ENCODE data around the gene DCAF4. TPM values are rescaled to one million over a fixed set of nuclear protein-coding genes. Genes with fewer than 3 reads are reported as not detected.
A peak's percentile ranks its signal among the peaks of the same experiment; 100 is the strongest.

Gene DCAF4, protein sequence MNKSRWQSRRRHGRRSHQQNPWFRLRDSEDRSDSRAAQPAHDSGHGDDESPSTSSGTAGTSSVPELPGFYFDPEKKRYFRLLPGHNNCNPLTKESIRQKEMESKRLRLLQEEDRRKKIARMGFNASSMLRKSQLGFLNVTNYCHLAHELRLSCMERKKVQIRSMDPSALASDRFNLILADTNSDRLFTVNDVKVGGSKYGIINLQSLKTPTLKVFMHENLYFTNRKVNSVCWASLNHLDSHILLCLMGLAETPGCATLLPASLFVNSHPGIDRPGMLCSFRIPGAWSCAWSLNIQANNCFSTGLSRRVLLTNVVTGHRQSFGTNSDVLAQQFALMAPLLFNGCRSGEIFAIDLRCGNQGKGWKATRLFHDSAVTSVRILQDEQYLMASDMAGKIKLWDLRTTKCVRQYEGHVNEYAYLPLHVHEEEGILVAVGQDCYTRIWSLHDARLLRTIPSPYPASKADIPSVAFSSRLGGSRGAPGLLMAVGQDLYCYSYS
- 14.3 and 17.5 TPM in 2 replicates for total RNA-seq
- long read RNA-seq, transcript DCAF4-202 (14 exons, 2,024 nt): major isoform, 26 of 92 reads
- long read RNA-seq, partial matches to known transcripts: 12 of 92 reads
- long read RNA-seq, other reads (novel, unspliced or antisense): 54 of 92 reads

DNA sequence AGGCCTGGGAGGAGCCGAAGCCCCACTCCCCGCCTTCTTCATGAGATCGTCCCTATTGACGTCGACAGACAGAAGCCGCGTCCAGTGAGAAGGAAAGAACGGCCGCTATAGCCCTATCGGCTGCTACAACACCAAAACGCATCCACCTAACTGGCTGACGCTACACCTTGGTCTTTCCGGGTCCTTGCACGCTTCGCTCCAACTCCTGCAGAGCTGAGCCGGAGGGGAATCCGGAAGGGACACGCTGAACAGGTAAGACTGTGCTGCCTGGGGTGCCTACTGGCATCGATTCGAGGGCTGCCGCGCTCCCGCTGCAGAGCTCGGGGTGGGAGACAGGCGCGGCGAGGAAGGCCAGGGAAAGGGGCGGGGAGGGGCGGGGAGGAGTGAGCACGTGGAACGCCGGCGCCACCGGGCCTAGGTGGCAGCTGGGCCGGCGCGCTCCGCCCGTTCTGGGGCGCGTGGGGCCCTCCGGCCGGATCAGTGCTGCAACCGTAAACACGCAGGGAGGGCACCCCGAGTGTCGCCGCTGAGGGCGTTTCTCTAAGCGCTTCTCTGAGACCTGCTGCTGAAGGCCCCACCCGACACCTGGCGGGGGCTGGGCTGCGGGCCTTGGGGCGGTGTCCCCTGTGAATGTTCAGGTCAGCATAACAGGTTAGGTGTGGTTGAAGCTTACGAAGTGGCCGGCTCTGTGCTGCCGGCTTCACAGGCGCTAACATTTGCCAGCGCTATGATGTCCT lies at the start of gene DCAF4:
DCAF4 (plus strand) TSS at position 173 of the 737 bp plus-strand sequence. CDS start 11,515 bp downstream, outside the sequence.
- Mint-ChIP-seq H3K4me3 (ENCODE audit: unreplicated experiment) (peak within 1 kb of the TSS; percentile 95), H3K27ac (ENCODE audit: unreplicated experiment) (peak within 1 kb of the TSS; percentile 92), H3K9me3 (ENCODE audit: unreplicated experiment) (no peaks in the 10 kb centered on the region), H3K4me1 (ENCODE audit: unreplicated experiment) (peaks cover 15% of the 10 kb centered on the region), H3K27me3 (ENCODE audit: unreplicated experiment) (no peaks in the 10 kb centered on the region), H3K36me3 (ENCODE audit: unreplicated experiment) (no peaks in the 10 kb centered on the region)
- TF ChIP-seq, protein P1, sequence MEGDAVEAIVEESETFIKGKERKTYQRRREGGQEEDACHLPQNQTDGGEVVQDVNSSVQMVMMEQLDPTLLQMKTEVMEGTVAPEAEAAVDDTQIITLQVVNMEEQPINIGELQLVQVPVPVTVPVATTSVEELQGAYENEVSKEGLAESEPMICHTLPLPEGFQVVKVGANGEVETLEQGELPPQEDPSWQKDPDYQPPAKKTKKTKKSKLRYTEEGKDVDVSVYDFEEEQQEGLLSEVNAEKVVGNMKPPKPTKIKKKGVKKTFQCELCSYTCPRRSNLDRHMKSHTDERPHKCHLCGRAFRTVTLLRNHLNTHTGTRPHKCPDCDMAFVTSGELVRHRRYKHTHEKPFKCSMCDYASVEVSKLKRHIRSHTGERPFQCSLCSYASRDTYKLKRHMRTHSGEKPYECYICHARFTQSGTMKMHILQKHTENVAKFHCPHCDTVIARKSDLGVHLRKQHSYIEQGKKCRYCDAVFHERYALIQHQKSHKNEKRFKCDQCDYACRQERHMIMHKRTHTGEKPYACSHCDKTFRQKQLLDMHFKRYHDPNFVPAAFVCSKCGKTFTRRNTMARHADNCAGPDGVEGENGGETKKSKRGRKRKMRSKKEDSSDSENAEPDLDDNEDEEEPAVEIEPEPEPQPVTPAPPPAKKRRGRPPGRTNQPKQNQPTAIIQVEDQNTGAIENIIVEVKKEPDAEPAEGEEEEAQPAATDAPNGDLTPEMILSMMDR (IDR thresholded peaks at IDR 0.05): no peak
- peak; percentile 98 for DNase-seq (ENCODE audit: extremely low spot score, unreplicated experiment)

DNA sequence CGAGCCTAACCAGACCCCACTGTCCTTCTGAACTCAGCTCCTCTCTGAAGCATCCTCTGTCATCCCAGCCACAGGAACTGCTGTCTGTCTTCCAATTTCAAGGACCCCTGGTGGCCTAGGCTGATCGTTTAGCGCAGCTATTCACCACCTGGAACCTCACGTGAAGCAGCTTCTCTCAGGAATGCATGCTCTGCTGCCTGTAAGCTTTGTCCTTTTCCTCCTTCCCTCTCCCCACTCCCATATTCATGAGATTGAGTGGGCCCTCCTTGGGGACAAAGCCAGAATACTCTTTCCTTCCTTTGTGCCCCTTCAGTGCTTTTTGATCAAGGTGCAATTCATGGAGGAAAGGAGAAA lies 49.6 kb upstream of the DCAF4 start:
- no peaks in the 10 kb centered on the region for H3K36me3 Mint-ChIP-seq (ENCODE audit: unreplicated experiment)
- no peak overlapping the region for H3K4me3 Mint-ChIP-seq (ENCODE audit: unreplicated experiment)
- no peak overlapping the region for H3K27ac Mint-ChIP-seq (ENCODE audit: unreplicated experiment)
- no peaks in the 10 kb centered on the region for H3K27me3 Mint-ChIP-seq (ENCODE audit: unreplicated experiment)
- H3K4me1 Mint-ChIP-seq (ENCODE audit: unreplicated experiment): no peaks in the 10 kb centered on the region
- TF ChIP-seq, protein P1 (IDR thresholded peaks at IDR 0.05): no peak
- DNase-seq (ENCODE audit: extremely low spot score, unreplicated experiment): no peak
- H3K9me3 Mint-ChIP-seq (ENCODE audit: unreplicated experiment): no peaks in the 10 kb centered on the region

DNA sequence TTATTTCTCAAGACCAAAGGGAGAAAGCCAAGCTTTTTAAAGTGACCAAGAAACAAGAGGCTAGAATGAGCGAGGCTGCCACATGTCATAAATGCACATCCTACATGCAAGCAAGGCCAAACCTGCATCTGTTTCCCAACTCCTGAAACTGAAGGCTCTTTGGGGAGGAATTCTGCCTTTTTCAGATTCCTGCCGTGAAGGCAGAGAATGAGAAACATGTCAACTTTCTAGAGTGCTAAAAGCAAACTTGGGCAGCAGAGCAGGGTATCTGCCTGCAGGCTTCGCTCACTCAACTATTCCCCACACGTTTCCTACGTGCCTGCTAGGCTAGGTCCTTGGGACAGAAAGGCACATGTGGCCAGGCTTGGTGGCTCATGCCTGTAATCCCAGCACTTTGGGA lies 47.5 kb upstream of the DCAF4 start:
- H3K36me3 Mint-ChIP-seq (ENCODE audit: unreplicated experiment): no peaks in the 10 kb centered on the region
- no peak for DNase-seq (ENCODE audit: extremely low spot score, unreplicated experiment)
- H3K4me1 Mint-ChIP-seq (ENCODE audit: unreplicated experiment): peaks cover 4% of the 10 kb centered on the region
- no peaks in the 10 kb centered on the region for H3K9me3 Mint-ChIP-seq (ENCODE audit: unreplicated experiment)
- H3K27me3 Mint-ChIP-seq (ENCODE audit: unreplicated experiment): no peaks in the 10 kb centered on the region
- H3K4me3 Mint-ChIP-seq (ENCODE audit: unreplicated experiment): no peak overlapping the region
- TF ChIP-seq, protein P1 (IDR thresholded peaks at IDR 0.05): no peak
- H3K27ac Mint-ChIP-seq (ENCODE audit: unreplicated experiment): no peak overlapping the region

DNA sequence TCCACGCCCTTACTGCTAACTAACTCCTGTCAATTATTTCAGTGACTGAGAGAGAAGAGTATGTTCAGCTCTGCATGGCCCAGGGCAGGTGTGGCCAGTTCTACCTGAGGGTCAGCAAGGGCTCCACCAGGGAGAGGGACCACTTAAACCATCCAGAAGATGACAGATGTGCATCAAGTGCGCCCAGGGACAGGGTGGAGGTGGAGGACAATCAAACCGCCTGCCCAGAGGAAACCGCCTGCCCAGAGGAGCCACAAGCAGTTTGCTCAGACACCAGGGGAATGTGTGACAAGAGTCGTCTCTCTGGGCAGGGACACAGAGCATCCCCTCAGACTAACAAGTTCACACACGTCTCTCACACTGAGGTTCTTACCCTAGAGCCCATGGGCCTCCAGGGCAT lies 46.8 kb upstream of the DCAF4 start:
- no peak for DNase-seq (ENCODE audit: extremely low spot score, unreplicated experiment)
- H3K4me1 Mint-ChIP-seq (ENCODE audit: unreplicated experiment): peaks cover 10% of the 10 kb centered on the region
- no peaks in the 10 kb centered on the region for H3K27me3 Mint-ChIP-seq (ENCODE audit: unreplicated experiment)
- H3K4me3 Mint-ChIP-seq (ENCODE audit: unreplicated experiment): no peak overlapping the region
- TF ChIP-seq, protein P1 (IDR thresholded peaks at IDR 0.05): no peak
- H3K27ac Mint-ChIP-seq (ENCODE audit: unreplicated experiment): no peak overlapping the region
- H3K9me3 Mint-ChIP-seq (ENCODE audit: unreplicated experiment): no peaks in the 10 kb centered on the region
- H3K36me3 Mint-ChIP-seq (ENCODE audit: unreplicated experiment): no peaks in the 10 kb centered on the region

DNA sequence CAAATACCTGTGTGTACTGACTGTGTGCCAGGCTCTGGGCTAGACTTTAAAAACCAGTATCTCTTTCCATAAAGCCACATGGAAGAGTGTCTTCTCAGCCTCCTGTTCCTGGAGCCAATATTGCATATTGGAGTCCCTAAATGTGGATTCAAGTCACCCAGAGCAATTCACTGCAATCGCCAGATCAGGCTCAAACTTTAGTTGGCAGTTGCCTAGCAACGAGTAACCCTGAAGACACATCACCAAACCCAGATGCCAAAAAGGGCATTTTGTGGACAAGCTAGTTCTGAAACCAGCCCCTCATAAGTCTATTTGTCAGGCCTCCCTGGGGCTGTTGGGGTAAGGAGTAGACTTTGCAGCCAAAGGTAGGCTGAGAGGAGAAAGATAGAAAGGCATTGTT lies 46.1 kb upstream of the DCAF4 start:
- TF ChIP-seq, protein P1 (IDR thresholded peaks at IDR 0.05): no peak
- H3K27ac Mint-ChIP-seq (ENCODE audit: unreplicated experiment): no peak overlapping the region
- no peaks in the 10 kb centered on the region for H3K36me3 Mint-ChIP-seq (ENCODE audit: unreplicated experiment)
- peaks cover 12% of the 10 kb centered on the region for H3K4me1 Mint-ChIP-seq (ENCODE audit: unreplicated experiment)
- DNase-seq (ENCODE audit: extremely low spot score, unreplicated experiment): no peak
- no peaks in the 10 kb centered on the region for H3K9me3 Mint-ChIP-seq (ENCODE audit: unreplicated experiment)
- H3K4me3 Mint-ChIP-seq (ENCODE audit: unreplicated experiment): no peak overlapping the region
- H3K27me3 Mint-ChIP-seq (ENCODE audit: unreplicated experiment): no peaks in the 10 kb centered on the region
